ENCODE results near the gene RFC5. TPM values are rescaled to one million over a fixed set of nuclear protein-coding genes. Genes with fewer than 3 reads are reported as not detected.

Gene RFC5
- total RNA-seq, 2 donors from 2014 or later, result 53.7 to 64.4 TPM

- Mint-ChIP-seq H3K4me1 (peaks cover 35% of the 10 kb centered on the region), H3K36me3 (ENCODE audit: low read depth) (peaks cover 63% of the 10 kb centered on the region), H3K4me3 (peak overlapping the region; percentile 65), H3K27me3 (no peaks in the 10 kb centered on the region), H3K27ac (peak overlapping the region; percentile 88), H3K9me3 (no peaks in the 10 kb centered on the region)
- peak; percentile 84 for ATAC-seq (replicated peaks)
These were observed 36.0 kb downstream of the RFC5 start for GRCh38 chr12:118052324-118053070.

- peak overlapping the region; percentile 88 for H3K27ac Mint-ChIP-seq
- peak; percentile 8 for ATAC-seq (replicated peaks)
- no peaks in the 10 kb centered on the region for H3K9me3 Mint-ChIP-seq
- peak overlapping the region; percentile 65 for H3K4me3 Mint-ChIP-seq
- H3K4me1 Mint-ChIP-seq, result peaks cover 35% of the 10 kb centered on the region
- peaks cover 59% of the 10 kb centered on the region for H3K36me3 Mint-ChIP-seq (ENCODE audit: low read depth)
- no peaks in the 10 kb centered on the region for H3K27me3 Mint-ChIP-seq
These were observed 36.8 kb downstream of the RFC5 start for GRCh38 chr12:118053071-118053985.

DNA sequence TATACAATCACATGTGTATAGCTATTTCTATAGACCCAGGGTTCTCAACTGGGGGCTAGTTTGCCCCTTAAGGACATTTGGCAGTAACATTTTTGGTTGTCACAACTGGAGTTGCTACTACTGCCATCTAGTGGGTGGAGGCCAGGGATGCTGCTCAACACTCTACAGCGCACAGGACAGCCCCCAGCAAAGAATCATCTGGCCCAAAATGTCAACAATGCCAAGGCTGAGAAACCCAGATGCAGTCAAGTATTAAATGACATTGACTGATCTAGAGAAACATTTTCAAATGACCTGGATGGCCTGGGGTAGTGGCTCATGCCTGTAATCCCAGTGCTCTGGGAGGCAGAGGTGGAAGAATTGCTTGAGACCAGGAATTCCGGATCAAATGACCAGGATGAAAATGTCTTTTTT, 38.6 kb downstream of the RFC5 start:
- no peak overlapping the region for H3K27ac Mint-ChIP-seq
- no peaks in the 10 kb centered on the region for H3K9me3 Mint-ChIP-seq

DNA sequence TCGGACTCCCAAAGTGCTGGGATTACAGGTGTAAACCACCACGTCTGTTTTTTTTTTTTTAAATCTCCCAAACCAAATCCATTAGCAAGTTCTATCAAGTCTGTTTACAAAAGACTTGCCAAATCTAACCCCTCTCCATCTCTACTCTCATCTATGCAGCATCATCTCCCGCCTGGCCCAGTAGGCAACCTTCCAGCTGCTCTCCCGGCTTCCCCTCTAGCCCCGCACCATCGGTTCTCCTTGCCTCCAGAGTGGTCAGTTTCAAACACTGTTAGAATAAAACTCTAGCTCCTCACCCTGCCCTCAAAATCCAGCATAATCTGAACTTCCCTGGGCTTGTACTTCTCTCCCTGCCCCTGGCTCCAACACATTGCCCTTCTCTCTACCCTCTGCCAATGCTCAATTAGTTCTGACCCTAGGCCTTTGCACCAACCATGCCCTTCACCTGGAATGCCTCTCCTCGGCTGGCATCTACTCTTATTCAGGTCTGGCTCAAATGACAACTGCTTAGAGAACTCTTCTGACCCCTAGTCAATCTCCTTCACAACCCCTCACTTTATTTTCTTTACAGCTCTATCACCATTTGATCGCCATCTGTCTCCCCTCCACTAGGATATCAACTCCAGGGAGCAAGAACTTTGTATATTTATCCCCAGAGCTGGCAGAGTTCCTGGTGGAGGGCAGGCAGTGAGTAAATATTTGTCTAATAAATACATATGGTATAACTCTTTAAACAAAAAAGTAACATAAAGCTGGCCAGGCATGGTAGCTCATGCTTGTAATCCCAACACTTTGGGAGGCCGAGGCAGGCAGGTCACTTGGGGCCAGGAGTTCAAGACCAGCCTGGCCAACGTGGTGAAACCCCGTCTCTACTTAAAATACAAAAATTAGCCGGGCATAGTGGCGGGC, 39.6 kb downstream of the RFC5 start:
- Mint-ChIP-seq H3K4me3 (no peak overlapping the region), H3K27me3 (no peaks in the 10 kb centered on the region), H3K4me1 (peaks cover 44% of the 10 kb centered on the region), H3K27ac (peak overlapping the region; percentile 24), H3K9me3 (no peaks in the 10 kb centered on the region), H3K36me3 (ENCODE audit: low read depth) (peaks cover 53% of the 10 kb centered on the region)
- no peak for ATAC-seq (replicated peaks)

More for the DNA sequence above, 38.6 kb downstream of the RFC5 start:
- H3K36me3 Mint-ChIP-seq (ENCODE audit: low read depth), result peaks cover 58% of the 10 kb centered on the region
- no peaks in the 10 kb centered on the region for H3K27me3 Mint-ChIP-seq
- H3K4me1 Mint-ChIP-seq, result peaks cover 44% of the 10 kb centered on the region
- peak; percentile 39 for ATAC-seq (replicated peaks)
- H3K4me3 Mint-ChIP-seq, result no peak overlapping the region

DNA sequence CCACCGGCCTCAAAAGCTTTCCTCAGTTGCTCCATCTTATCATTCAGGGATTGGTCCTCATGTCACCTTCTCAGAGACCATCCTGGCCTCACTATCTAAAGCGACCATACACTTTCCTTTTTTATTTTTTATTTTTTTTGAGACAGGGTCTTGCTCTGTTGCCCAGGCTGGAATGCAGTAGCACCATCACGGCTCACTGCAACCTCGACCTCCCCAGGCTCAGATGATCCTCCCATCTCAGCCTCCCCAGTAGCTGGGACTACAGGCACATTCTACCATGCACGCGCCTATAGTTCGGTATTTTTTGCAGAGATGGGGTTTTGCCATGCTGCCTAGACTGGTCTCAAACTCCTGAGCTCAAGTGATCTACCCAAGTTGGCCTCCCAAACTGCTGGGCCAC, 41.7 kb downstream of the RFC5 start:
- Mint-ChIP-seq H3K36me3 (ENCODE audit: low read depth) (peaks cover 51% of the 10 kb centered on the region), H3K27ac (no peak overlapping the region), H3K4me3 (no peak overlapping the region), H3K27me3 (no peaks in the 10 kb centered on the region), H3K4me1 (peaks cover 25% of the 10 kb centered on the region), H3K9me3 (no peaks in the 10 kb centered on the region)
- no peak for ATAC-seq (replicated peaks)

- H3K4me1 Mint-ChIP-seq, result peaks cover 21% of the 10 kb centered on the region
- no peaks in the 10 kb centered on the region for H3K9me3 Mint-ChIP-seq
- no peaks in the 10 kb centered on the region for H3K27me3 Mint-ChIP-seq
- no peak for ATAC-seq (replicated peaks)
- no peak overlapping the region for H3K27ac Mint-ChIP-seq
- H3K4me3 Mint-ChIP-seq, result peak overlapping the region; percentile 91
- H3K36me3 Mint-ChIP-seq (ENCODE audit: low read depth), result peaks cover 44% of the 10 kb centered on the region
These were observed 42.4 kb downstream of the RFC5 start for GRCh38 chr12:118058881-118059280.

DNA sequence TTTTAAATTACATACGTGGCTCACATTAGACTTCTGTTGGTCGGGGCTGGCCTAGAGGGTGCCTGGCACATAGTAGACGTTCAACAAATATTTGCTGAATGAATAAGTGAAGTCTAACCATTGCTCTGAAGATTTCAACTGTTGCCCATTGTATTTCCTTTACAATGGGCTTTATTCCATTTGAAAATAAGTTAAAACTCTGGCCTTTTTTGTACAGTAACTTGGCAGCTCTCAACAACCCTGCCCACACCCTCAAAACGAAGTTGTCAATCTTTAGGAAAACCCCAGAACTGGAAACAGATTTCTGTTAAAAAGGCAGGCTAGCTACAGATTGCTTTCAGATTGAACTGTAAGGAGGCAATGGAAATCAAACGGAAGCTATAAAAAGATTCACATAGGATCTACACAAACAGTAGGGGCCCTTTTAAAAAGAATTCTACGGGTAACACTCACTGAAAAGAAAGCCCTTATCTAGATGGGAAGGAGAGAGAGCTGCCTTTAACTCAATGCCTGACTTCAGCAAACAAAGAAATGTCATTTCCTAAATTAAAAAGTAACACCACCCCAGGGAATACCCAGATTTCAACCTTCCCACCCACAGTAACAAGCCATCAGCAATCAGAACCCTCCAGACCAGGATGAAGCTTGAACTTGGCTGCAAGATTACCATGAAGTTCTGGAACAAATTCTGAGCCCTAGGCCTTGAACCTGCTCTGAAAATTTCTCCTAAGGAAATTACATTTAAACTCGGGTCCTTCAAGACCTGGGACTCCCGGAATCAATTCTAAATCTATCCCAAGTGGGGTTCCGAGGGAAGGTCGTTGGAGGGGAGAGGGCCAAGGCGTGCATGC, 43.1 kb downstream of the RFC5 start:
- Mint-ChIP-seq H3K4me1 (peaks cover 26% of the 10 kb centered on the region), H3K36me3 (ENCODE audit: low read depth) (peaks cover 44% of the 10 kb centered on the region), H3K27ac (peak overlapping the region; percentile 91), H3K27me3 (no peaks in the 10 kb centered on the region), H3K9me3 (no peaks in the 10 kb centered on the region), H3K4me3 (peak overlapping the region; percentile 91)
- peak; percentile 6 for ATAC-seq (replicated peaks)

GRCh38 chr12:118060301-118061010, 44.0 kb downstream of the RFC5 start:
- peak; percentile 58 for ATAC-seq (replicated peaks)
- peaks cover 27% of the 10 kb centered on the region for H3K4me1 Mint-ChIP-seq
- H3K4me3 Mint-ChIP-seq, result peak overlapping the region; percentile 91
- peak overlapping the region; percentile 91 for H3K27ac Mint-ChIP-seq
- H3K36me3 Mint-ChIP-seq (ENCODE audit: low read depth), result peaks cover 44% of the 10 kb centered on the region
- no peaks in the 10 kb centered on the region for H3K27me3 Mint-ChIP-seq
- no peaks in the 10 kb centered on the region for H3K9me3 Mint-ChIP-seq

- Mint-ChIP-seq H3K9me3 (no peaks in the 10 kb centered on the region), H3K27me3 (no peaks in the 10 kb centered on the region), H3K4me3 (peak within 1 kb of the TSS; percentile 91), H3K27ac (peak within 1 kb of the TSS; percentile 95), H3K36me3 (ENCODE audit: low read depth) (peaks cover 44% of the 10 kb centered on the region), H3K4me1 (peaks cover 25% of the 10 kb centered on the region)
- peak; percentile 33 for ATAC-seq (replicated peaks)
These were observed 44.7 kb downstream of the RFC5 start, which contains the start of gene WSB2 for GRCh38 chr12:118061011-118061872. Gene WSB2, minus strand, starts transcription at chr12:118061179. Its CDS starts 131 bp downstream, at chr12:118061048.

GRCh38 chr12:118061873-118062843, 45.7 kb downstream of the RFC5 start:
- no peaks in the 10 kb centered on the region for H3K27me3 Mint-ChIP-seq
- peaks cover 24% of the 10 kb centered on the region for H3K4me1 Mint-ChIP-seq
- peak overlapping the region; percentile 95 for H3K27ac Mint-ChIP-seq
- ATAC-seq (replicated peaks), result peak; percentile 13
- H3K36me3 Mint-ChIP-seq (ENCODE audit: low read depth), result peaks cover 44% of the 10 kb centered on the region
- no peaks in the 10 kb centered on the region for H3K9me3 Mint-ChIP-seq
- H3K4me3 Mint-ChIP-seq, result peak overlapping the region; percentile 91
